OCI-LY1 (cell line): ENCODE data around the gene EIF5A.

ENCODE experiments used
- CTCF ChIP-seq: fragments of 200-600 bp; sonication (generic), shearing (Covaris generic); IDR thresholded peaks from 2 replicates; pipeline ENCODE4 v1.5.1; 2017; ENCODE audit warnings: mild to moderate bottlenecking, antibody characterized with exemption, low read length, moderate library complexity, mixed read lengths
- EZH2 ChIP-seq: fragments of 200-600 bp; sonication (generic), shearing (Covaris generic); IDR thresholded peaks from 2 replicates; pipeline ENCODE4 v1.8.0; 2017; ENCODE audit warnings: borderline replicate concordance, mixed run types, mild to moderate bottlenecking, antibody characterized with exemption, low read length, moderate library complexity, mixed read lengths

- peak; percentile 89 for TF ChIP-seq CTCF
- TF ChIP-seq EZH2 = no peak
These were observed 48.7 kb downstream of the EIF5A start for GRCh38 chr17:7356072-7356549.
